ENCODE results near the gene ARHGEF3.
"Not testable (repeated sequence)": the region's sequence is repeated elsewhere in the genome, so short reads cannot be mapped to it uniquely, and the experiment has no call there.

- TF ChIP-seq CTCF (IDR thresholded peaks at IDR 0.05; ENCODE audit: poor library complexity, severe bottlenecking); POLR2AphosphoS5 (IDR thresholded peaks at IDR 0.05); SMC3 (conservative IDR thresholded peaks at IDR 0.05; ENCODE audit: poor library complexity): not testable (repeated sequence)
Measured at GRCh38 chr3:56758042-56758441, 43.7 kb downstream of the ARHGEF3 start.
